ENCODE measurements around the gene JSRP1. TPM values are rescaled to one million over a fixed set of nuclear protein-coding genes. Genes with fewer than 3 reads are reported as not detected.

Gene JSRP1
- total RNA-seq, 1 donor from 2014 or later, result not detected

DNA sequence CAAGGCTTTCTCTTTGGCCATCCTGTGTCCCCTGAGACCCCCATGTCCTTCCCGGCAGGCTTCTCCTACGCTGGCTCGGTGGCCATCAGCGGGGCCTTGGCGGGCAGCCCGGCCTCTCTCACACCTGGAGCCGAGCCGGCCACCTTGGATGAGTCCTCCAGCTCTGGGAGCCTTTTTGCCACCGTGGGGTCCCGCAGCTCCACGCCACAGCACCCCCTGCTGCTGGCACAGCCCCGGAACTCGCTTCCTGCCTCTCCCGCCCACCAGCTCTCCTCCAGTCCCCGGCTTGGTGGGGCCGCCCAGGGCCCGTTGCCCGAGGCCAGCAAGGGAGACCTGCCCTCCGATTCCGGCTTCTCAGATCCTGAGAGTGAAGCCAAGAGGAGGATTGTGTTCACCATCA lies 34.3 kb downstream of the JSRP1 start:
- Histone ChIP-seq H3K9me3 (no peaks in the 10 kb centered on the region), H3K27me3 (ENCODE audit: low read depth) (no peaks in the 10 kb centered on the region), H3K4me1 (no peaks in the 10 kb centered on the region), H3K4me3 (no peak overlapping the region), H3K36me3 (peaks cover 99% of the 10 kb centered on the region), H3K27ac (no peak overlapping the region)
- ATAC-seq (no peak), DNase-seq (no peak)
- intact Hi-C loops (cut with DNase I), result no loop called here
- TF ChIP-seq, protein P1, sequence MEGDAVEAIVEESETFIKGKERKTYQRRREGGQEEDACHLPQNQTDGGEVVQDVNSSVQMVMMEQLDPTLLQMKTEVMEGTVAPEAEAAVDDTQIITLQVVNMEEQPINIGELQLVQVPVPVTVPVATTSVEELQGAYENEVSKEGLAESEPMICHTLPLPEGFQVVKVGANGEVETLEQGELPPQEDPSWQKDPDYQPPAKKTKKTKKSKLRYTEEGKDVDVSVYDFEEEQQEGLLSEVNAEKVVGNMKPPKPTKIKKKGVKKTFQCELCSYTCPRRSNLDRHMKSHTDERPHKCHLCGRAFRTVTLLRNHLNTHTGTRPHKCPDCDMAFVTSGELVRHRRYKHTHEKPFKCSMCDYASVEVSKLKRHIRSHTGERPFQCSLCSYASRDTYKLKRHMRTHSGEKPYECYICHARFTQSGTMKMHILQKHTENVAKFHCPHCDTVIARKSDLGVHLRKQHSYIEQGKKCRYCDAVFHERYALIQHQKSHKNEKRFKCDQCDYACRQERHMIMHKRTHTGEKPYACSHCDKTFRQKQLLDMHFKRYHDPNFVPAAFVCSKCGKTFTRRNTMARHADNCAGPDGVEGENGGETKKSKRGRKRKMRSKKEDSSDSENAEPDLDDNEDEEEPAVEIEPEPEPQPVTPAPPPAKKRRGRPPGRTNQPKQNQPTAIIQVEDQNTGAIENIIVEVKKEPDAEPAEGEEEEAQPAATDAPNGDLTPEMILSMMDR (IDR thresholded peaks at IDR 0.05), result peak; percentile 9

GRCh38 chr19:2221250-2221831 lies 34.9 kb downstream of the JSRP1 start:
- H3K4me3 ChIP-seq, result no peak overlapping the region
- no peak for ATAC-seq
- H3K27me3 ChIP-seq (ENCODE audit: low read depth), result no peaks in the 10 kb centered on the region
- intact Hi-C loops (cut with DNase I), result no loop called here
- H3K27ac ChIP-seq, result no peak overlapping the region
- DNase-seq, result no peak
- H3K4me1 ChIP-seq, result no peaks in the 10 kb centered on the region
- H3K9me3 ChIP-seq, result no peaks in the 10 kb centered on the region
- peaks cover 99% of the 10 kb centered on the region for H3K36me3 ChIP-seq
- TF ChIP-seq, protein P1 (IDR thresholded peaks at IDR 0.05), result no peak

DNA sequence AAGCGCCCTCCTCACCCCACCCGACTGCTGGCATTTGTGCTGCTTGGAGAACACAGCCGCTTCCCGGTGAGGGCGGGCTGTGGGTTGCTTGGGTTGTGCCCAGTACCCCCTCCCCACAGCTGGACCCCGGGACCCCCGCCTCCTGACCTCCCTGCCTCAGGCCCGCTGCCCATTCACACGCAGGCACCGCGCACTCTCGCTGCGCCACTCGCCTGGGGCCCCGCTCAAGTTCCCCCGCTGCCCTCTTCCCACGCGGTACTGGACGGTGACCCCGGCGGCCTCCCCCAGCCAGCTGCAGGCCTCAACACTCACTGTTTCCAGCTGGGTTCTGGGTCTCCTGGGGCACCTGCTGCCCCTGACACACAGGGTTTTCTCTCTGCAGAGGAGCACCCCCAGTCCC lies 36.5 kb downstream of the JSRP1 start:
- Histone ChIP-seq H3K27me3 (ENCODE audit: low read depth) (no peaks in the 10 kb centered on the region), H3K27ac (no peak overlapping the region), H3K9me3 (no peaks in the 10 kb centered on the region), H3K4me1 (no peaks in the 10 kb centered on the region), H3K4me3 (no peak overlapping the region), H3K36me3 (peaks cover 99% of the 10 kb centered on the region)
- DNase-seq (no peak), ATAC-seq (no peak)
- TF ChIP-seq, protein P1 (IDR thresholded peaks at IDR 0.05), result no peak
- intact Hi-C loops (cut with DNase I), result no loop called here

DNA sequence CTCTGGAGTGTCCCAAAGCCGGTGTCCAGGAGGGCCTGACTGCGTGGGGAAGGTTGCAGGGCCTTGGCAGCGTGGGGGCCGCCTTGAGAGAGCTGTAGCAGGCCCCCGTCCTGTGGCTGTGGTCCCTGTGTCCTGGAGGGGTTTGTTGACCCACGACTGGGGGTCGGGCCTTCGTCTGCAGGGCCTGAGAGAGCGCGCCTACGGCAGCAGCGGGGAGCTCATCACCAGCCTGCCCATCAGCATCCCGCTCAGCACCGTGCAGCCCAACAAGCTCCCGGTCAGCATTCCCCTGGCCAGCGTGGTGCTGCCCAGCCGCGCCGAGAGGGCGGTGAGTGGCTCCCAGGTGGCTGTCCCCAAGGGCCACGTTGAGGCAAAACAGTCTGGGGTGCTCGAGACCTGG lies 38.6 kb downstream of the JSRP1 start:
- intact Hi-C loops (cut with DNase I), result no loop called here
- ATAC-seq (no peak), DNase-seq (no peak)
- no peak overlapping the region for H3K27ac ChIP-seq
- peaks cover 6% of the 10 kb centered on the region for H3K4me1 ChIP-seq
- H3K4me3 ChIP-seq, result no peak overlapping the region
- TF ChIP-seq, protein P1 (IDR thresholded peaks at IDR 0.05), result no peak
- peaks cover 99% of the 10 kb centered on the region for H3K36me3 ChIP-seq
- no peaks in the 10 kb centered on the region for H3K27me3 ChIP-seq (ENCODE audit: low read depth)
- no peaks in the 10 kb centered on the region for H3K9me3 ChIP-seq

GRCh38 chr19:2216361-2217225 lies 39.6 kb downstream of the JSRP1 start:
- H3K27ac ChIP-seq, result no peak overlapping the region
- H3K4me3 ChIP-seq, result no peak overlapping the region
- peaks cover 7% of the 10 kb centered on the region for H3K4me1 ChIP-seq
- H3K9me3 ChIP-seq, result no peaks in the 10 kb centered on the region
- DNase-seq, result no peak
- intact Hi-C loops (cut with DNase I), result no loop called here
- no peak for ATAC-seq
- no peaks in the 10 kb centered on the region for H3K27me3 ChIP-seq (ENCODE audit: low read depth)
- peaks cover 99% of the 10 kb centered on the region for H3K36me3 ChIP-seq
- TF ChIP-seq, protein P1 (IDR thresholded peaks at IDR 0.05), result no peak
